Adrenal gland (tissue), 12 donors: Measurements from ENCODE around the gene SMS. TPM values are rescaled to one million over a fixed set of nuclear protein-coding genes. Genes with fewer than 3 reads are reported as not detected.

ENCODE experiments used
- DNase-seq, 7 donors: peaks; one replicate each; pipeline ENCODE4 v3.0.0-alpha.2; 2019 to 2020
- H3K27ac ChIP-seq, 5 donors: fragments of 200-600 bp; sonication (generic) in 4 of 5; 1 replicate in 3 of 5; 2 replicates in 2 of 5; pipeline versions ENCODE4 v1.5.1 to v1.8.0; 2016 to 2020; ENCODE audit warnings: mild to moderate bottlenecking in 1 of 5
- H3K27me3 ChIP-seq: fragments of 200-600 bp; 2 replicates; pipeline ENCODE4 v1.8.0; 2021
- H3K36me3 ChIP-seq, 2 donors: fragments of 200-600 bp; replicated peaks in 1 of 2; 1 replicate in 1 of 2; 2 replicates in 1 of 2; pipeline versions ENCODE4 v1.5.1 to v1.8.0; 2018 to 2022
- H3K4me1 ChIP-seq, 2 donors: fragments of 200-600 bp; replicated peaks in 1 of 2; 1 replicate in 1 of 2; 2 replicates in 1 of 2; pipeline versions ENCODE4 v1.5.1 to v1.8.0; 2018 to 2021
- H3K4me3 ChIP-seq, 4 donors: fragments of 200-600 bp; sonication (generic) in 3 of 4; one replicate each; pipeline ENCODE4 v1.5.1; 2016 to 2018
- H3K9me3 ChIP-seq, 3 donors: fragments of 200-600 bp; sonication (generic) in 1 of 3; replicated peaks in 1 of 3; 1 replicate in 2 of 3; 2 replicates in 1 of 3; pipeline versions ENCODE4 v1.5.1 to v1.8.0; 2016 to 2021
- CTCF ChIP-seq, 6 experiments: fragments of 450-650 bp in 4 of 6; fragments of 200-600 bp in 2 of 6; sonication (generic) in 1 of 6; IDR thresholded peaks; 1 replicate in 5 of 6; 2 replicates in 1 of 6; pipeline versions ENCODE4 v1.5.1 to v1.8.0; 2016 to 2021; ENCODE audit warnings: antibody characterized with exemption in 6 of 6, mild to moderate bottlenecking in 2 of 6, moderate library complexity in 1 of 6
- POLR2A ChIP-seq, 2 donors: fragments of 450-650 bp; IDR thresholded peaks; one replicate each; pipeline ENCODE4 v1.6.1; 2017; ENCODE audit warnings: antibody characterized with exemption in 2 of 2, mild to moderate bottlenecking in 2 of 2, moderate library complexity in 1 of 2
- WGBS, 4 donors: extraction: QIAGEN DNeasy Blood & Tissue Kit in 2 of 4; methylation state at CpG; one replicate each; pipeline versions ENCODE4 v1.1.5 to v1.1.7; 2013 to 2017; 5-methylcytosine and 5-hydroxymethylcytosine counted together
- intact Hi-C, 2 donors: fragments of 100-400 bp; cut with DNase I; formaldehyde crosslinking; loops; one replicate each; pipeline versions ENCODE4 v1.14.1 to v1.15.0; 2022 to 2023
- polyA plus RNA-seq, 3 donors: library from polyadenylated mRNA; stranded (reverse); fragments of 200-250 nt in 2 of 3; fragments of 350-450 nt in 1 of 3; fragmentation: Illumina TruSeq in 1 of 3; extraction: RNeasy Lipid Tissue Mini Kit (QIAGEN cat#74804) in 1 of 3; gene quantifications; one replicate each; pipeline ENCODE4 v1.2.3, GENCODE V29; 2013 to 2014
- total RNA-seq, 9 donors: library from RNA; depleted of rRNA in 4 of 9; stranded (reverse); fragments of >200 nt in 4 of 9; fragments of 120-200 nt in 1 of 9; fragmentation: NEBNext Ultra II Directional in 1 of 9; extraction: Animal tissue kit (Norgen Biotek cat#: 25700) in 1 of 9; gene quantifications; one replicate each; pipeline versions ENCODE4 v1.1.0 to v1.2.4, GENCODE V29; 2013 to 2023
- donor health status: healthy with polysubstance abuse.
- donor health status: Bipolar disorder and iron deficiency.
- donor health status: DM: yes; HTN: yes; CAD: no.
- donor health status: DM: no; HTN: no; CAD: no.
- donor health status: DM: no; HTN: no; CAD: no.
- donor health status: DM: yes; HTN: yes; CAD: no.

Gene SMS
- total and polyA plus RNA-seq, 12 donors, result 68.3 to 265 (median 131) TPM

DNA sequence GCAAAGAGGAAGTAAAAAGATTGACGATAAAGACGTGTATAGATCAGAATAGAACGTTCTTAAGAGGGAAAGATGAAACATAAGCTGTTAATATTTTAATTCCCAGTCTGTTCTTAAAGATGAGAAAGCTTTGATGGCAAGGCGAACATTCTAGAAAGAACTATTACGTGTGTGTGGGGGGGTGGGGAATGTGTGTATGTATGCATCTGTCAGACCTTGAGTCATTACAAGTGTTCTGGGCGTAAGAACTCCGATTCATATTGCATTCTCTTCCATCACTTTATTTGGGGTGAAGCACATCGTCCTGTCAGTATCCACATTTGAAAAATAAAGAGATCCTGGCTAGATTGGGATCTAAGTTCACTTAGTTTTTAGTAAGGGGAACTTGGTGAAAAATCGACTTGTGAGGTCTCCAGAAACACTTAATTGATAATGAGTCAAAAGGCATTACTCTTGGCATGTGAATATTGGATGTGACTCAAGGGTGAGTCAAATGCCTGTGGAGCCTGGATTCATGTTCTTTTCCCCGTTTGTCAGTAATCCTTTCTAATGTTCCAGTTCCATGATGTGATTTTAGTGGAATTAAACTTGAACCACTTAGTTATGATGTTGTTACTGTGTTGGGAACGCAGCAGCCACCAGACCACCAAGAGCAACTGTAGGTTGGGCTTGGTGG lies 3.1 kb downstream of the SMS start:
- H3K9me3 ChIP-seq, result no peaks in the 10 kb centered on the region
- H3K36me3 ChIP-seq, result no peaks in the 10 kb centered on the region
- intact Hi-C loops, result no loop called here
- peak overlapping the region in 4 of 5 donors; percentile 23 to 78 (median 56) for H3K27ac ChIP-seq
- WGBS, 4 donors, result 32 to 43% (median 41%) methylated on average over 11 of the region's 11 CpGs
- TF ChIP-seq CTCF (IDR thresholded peaks at IDR 0.05) (no peak), POLR2A (IDR thresholded peaks at IDR 0.05) (no peak)
- no peak overlapping the region for H3K4me3 ChIP-seq
- no peaks in the 10 kb centered on the region for H3K27me3 ChIP-seq
- DNase-seq, result peak in 2 of 7 donors; percentile 12 to 15
- H3K4me1 ChIP-seq, result peaks cover 4 to 19% of the 10 kb centered on the region in 2 donors

GRCh38 chrX:21944136-21944615 lies 3.7 kb downstream of the SMS start:
- TF ChIP-seq CTCF (IDR thresholded peaks at IDR 0.05), result no peak
- TF ChIP-seq POLR2A (IDR thresholded peaks at IDR 0.05), result no peak
- Histone ChIP-seq H3K9me3 (no peaks in the 10 kb centered on the region), H3K27me3 (no peaks in the 10 kb centered on the region), H3K27ac (peak overlapping the region in 4 of 5 donors; percentile 23 to 78 (median 56)), H3K4me1 (peaks cover 4 to 25% of the 10 kb centered on the region in 2 donors), H3K4me3 (no peak overlapping the region), H3K36me3 (no peaks in the 10 kb centered on the region)
- 56 to 90% (median 74%) methylated on average over 4 to 8 of the region's 8 CpGs for WGBS, 4 donors
- peak in 2 of 7 donors; percentile 11 to 17 for DNase-seq
- intact Hi-C loops, result no loop called here

DNA sequence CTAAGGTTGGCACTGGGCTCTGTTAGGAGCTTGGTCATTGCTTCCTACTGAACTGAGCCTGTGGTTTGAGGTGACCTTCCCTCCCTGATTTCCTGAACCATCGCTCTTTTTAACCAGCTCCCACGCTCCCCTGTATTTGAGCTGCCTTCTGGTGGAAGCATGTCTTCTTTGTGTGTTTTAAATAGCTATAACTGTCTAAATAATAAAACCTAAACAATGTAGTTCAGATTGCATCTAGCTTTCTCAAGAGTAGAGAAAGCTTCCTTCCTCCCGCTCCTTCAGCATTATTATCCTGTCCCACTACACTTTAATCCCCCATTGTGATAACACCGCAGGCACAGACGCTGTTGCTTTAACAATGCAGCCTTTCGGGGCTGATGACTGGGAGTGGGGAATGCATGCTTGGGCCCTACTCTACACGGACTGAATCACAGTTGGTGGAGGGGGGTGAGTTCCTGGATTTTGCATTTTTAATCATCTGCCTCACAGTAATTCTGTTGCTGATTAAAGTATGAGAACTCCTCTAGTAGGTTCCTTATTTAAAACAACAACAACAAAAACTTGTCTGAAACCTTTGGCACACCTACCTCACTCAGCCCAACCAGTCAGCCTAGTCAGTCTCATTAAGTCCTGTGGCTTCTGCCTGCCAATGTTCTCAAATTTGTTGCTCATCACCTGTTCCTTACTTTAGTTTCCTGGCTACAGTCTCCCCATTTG lies 6.6 kb downstream of the SMS start:
- 24 to 39% (median 30%) methylated on average over 4 to 7 of the region's 7 CpGs for WGBS, 4 donors
- Histone ChIP-seq H3K27ac (peak overlapping the region in 4 of 5 donors; percentile 15 to 43 (median 29)), H3K4me1 (peaks cover 4 to 30% of the 10 kb centered on the region in 2 donors), H3K36me3 (no peaks in the 10 kb centered on the region), H3K4me3 (no peak overlapping the region), H3K27me3 (no peaks in the 10 kb centered on the region), H3K9me3 (no peaks in the 10 kb centered on the region)
- peak in 3 of 7 donors; percentile 9 to 19 (median 19) for DNase-seq
- TF ChIP-seq POLR2A (IDR thresholded peaks at IDR 0.05), result no peak
- no peak for TF ChIP-seq CTCF (IDR thresholded peaks at IDR 0.05)
- intact Hi-C loops, result no loop called here

GRCh38 chrX:21947671-21948070 lies 7.2 kb downstream of the SMS start:
- Histone ChIP-seq H3K27me3 (no peaks in the 10 kb centered on the region), H3K4me3 (no peak overlapping the region), H3K4me1 (peaks cover 4 to 25% of the 10 kb centered on the region in 2 donors), H3K27ac (peak overlapping the region in 2 of 5 donors; percentile 15 to 41), H3K9me3 (no peaks in the 10 kb centered on the region), H3K36me3 (no peaks in the 10 kb centered on the region)
- 33 to 50% (median 44%) methylated on average over 6 of the region's 6 CpGs for whole genome bisulfite sequencing, 4 donors
- DNase-seq, result no peak
- intact Hi-C loops, result no loop called here
- TF ChIP-seq POLR2A (IDR thresholded peaks at IDR 0.05) (no peak), CTCF (IDR thresholded peaks at IDR 0.05) (no peak)
